HG02870 (cell line): ENCODE measurements around the gene GOLPH3.

Source experiments
- ATAC-seq: cut with Tn5 transposase; IDR thresholded peaks from one replicate; pipeline ENCODE4 v1.9.1; 2021; ENCODE audit warnings: mild to moderate bottlenecking, moderate library complexity; ENCODE audit not compliant: unreplicated experiment

Gene GOLPH3

GRCh38 chr5:32076699-32077695, 97.1 kb downstream of the GOLPH3 start:
- ATAC-seq = no peak
